DND-41 (cell line): Measurements from ENCODE around the gene CUL5.

ENCODE experiments used
- ATAC-seq: fragments of 200-7000 bp; cut with Tn5 transposase; 3 replicates; pipeline ENCODE4 v1.9.1; 2021; ENCODE audit warnings: low read depth; ENCODE audit not compliant: insufficient read depth
- DNase-seq: peaks from one replicate; pipeline ENCODE4 v3.0.0-alpha.2; 2020
- H2AFZ ChIP-seq: 2 replicates; pipeline ENCODE4 v1.6.0; 2012; ENCODE audit warnings: low read depth, low read length
- H3K27ac ChIP-seq: 2 replicates; pipeline ENCODE4 v1.5.1; 2012; ENCODE audit warnings: low read length, inconsistent platforms
- H3K27me3 ChIP-seq: fragments of 200-600 bp; sonication (generic); 2 replicates; pipeline ENCODE4 v1.6.0; 2012; ENCODE audit warnings: low read length, mild to moderate bottlenecking, inconsistent platforms; ENCODE audit not compliant: insufficient read depth, poor library complexity
- H3K36me3 ChIP-seq: 2 replicates; pipeline ENCODE4 v1.5.1; 2012; ENCODE audit warnings: low read length, inconsistent platforms; ENCODE audit not compliant: insufficient read depth
- H3K4me1 ChIP-seq: 2 replicates; pipeline ENCODE4 v1.5.1; 2012; ENCODE audit warnings: mild to moderate bottlenecking, low read length; ENCODE audit not compliant: insufficient read depth
- H3K4me2 ChIP-seq: 2 replicates; pipeline ENCODE4 v1.6.0; 2012; ENCODE audit warnings: mild to moderate bottlenecking, moderate library complexity, low read length, inconsistent platforms; ENCODE audit not compliant: insufficient read depth
- H3K4me3 ChIP-seq, 2 experiments: fragments of 200-600 bp in 1 of 2; shearing (Covaris generic) in 1 of 2; 2 replicates each; pipeline ENCODE4 v1.5.1; 2012 to 2016; ENCODE audit warnings: inconsistent platforms in 2 of 2, low read length in 2 of 2, mild to moderate bottlenecking in 2 of 2, low read depth in 1 of 2, moderate library complexity in 1 of 2
- H3K79me2 ChIP-seq: 2 replicates; pipeline ENCODE4 v1.6.0; 2012; ENCODE audit warnings: low read length, inconsistent platforms; ENCODE audit not compliant: insufficient read depth
- H3K9ac ChIP-seq: 2 replicates; pipeline ENCODE4 v1.6.0; 2012; ENCODE audit warnings: low read depth, mild to moderate bottlenecking, inconsistent platforms, low read length, moderate library complexity
- H3K9me3 ChIP-seq: 2 replicates; pipeline ENCODE4 v1.5.1; 2012; ENCODE audit warnings: low read length, moderate library complexity, mild to moderate bottlenecking, inconsistent platforms; ENCODE audit not compliant: insufficient read depth, severe bottlenecking
- H4K20me1 ChIP-seq: 2 replicates; pipeline ENCODE4 v1.6.0; 2012; ENCODE audit warnings: low read length; ENCODE audit not compliant: insufficient read depth
- EZH2 ChIP-seq: IDR thresholded peaks from 3 replicates; pipeline ENCODE4 v1.6.1; 2012; ENCODE audit warnings: borderline replicate concordance, low read depth, mild to moderate bottlenecking, moderate library complexity, low read length, inconsistent platforms; ENCODE audit not compliant: severe bottlenecking
- TF ChIP-seq, protein P1 (sequence below): IDR thresholded peaks from 2 replicates; pipeline ENCODE4 v1.5.1; 2012; ENCODE audit warnings: borderline replicate concordance, low read length, moderate library complexity, mild to moderate bottlenecking; ENCODE audit not compliant: poor library complexity, severe bottlenecking; ENCODE audit errors: extremely low read depth

CUL5 gene

DNA sequence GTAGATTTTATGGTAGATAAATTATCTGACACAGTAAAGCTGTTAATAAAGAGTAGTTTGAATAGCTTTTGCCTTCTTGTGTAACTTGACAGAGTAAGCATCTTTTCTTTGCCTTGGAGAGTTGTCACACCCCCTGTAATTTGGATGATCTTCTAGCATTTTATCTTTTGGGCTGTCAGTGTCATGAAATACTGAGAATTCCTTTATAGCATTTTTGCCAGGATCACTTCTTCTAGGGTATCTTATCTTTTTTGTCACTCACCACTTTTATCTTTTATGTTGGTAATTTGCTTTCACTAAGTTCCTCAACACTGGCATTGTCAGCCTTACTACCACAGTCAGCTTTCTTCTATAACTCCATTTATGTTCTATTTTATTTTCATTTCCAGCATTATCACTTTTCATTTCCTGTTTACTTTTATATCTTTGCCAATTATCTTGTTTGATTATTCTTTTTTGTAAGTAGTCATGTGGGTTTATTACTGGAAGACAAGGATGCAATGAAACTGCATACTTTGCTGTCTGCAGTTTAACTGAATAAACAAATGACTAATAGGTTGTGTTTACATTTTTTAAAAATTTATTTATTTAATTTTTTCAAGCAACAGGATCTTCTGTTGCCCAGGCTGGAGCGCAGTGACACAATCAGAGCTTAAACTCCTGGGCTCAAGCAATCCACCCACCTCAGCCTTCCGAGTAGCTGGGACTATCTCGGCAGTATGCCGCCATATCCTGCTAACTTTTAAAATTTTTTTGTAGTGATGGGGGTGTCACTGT is 84.6 kb downstream of the CUL5 start:
- no peak overlapping the region for H3K4me3 ChIP-seq
- TF ChIP-seq EZH2: no peak
- TF ChIP-seq, protein P1, sequence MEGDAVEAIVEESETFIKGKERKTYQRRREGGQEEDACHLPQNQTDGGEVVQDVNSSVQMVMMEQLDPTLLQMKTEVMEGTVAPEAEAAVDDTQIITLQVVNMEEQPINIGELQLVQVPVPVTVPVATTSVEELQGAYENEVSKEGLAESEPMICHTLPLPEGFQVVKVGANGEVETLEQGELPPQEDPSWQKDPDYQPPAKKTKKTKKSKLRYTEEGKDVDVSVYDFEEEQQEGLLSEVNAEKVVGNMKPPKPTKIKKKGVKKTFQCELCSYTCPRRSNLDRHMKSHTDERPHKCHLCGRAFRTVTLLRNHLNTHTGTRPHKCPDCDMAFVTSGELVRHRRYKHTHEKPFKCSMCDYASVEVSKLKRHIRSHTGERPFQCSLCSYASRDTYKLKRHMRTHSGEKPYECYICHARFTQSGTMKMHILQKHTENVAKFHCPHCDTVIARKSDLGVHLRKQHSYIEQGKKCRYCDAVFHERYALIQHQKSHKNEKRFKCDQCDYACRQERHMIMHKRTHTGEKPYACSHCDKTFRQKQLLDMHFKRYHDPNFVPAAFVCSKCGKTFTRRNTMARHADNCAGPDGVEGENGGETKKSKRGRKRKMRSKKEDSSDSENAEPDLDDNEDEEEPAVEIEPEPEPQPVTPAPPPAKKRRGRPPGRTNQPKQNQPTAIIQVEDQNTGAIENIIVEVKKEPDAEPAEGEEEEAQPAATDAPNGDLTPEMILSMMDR: no peak
- H4K20me1 ChIP-seq: no peaks in the 10 kb centered on the region
- DNase-seq (no peak), ATAC-seq (no peak)
- no peak overlapping the region for H3K4me2 ChIP-seq
- H3K27ac ChIP-seq: no peak overlapping the region
- H3K27me3 ChIP-seq: no peaks in the 10 kb centered on the region
- no peaks in the 10 kb centered on the region for H3K79me2 ChIP-seq
- H2AFZ ChIP-seq: no peak overlapping the region
- no peak overlapping the region for H3K9ac ChIP-seq
- no peaks in the 10 kb centered on the region for H3K9me3 ChIP-seq
- no peaks in the 10 kb centered on the region for H3K4me1 ChIP-seq
- peaks cover 70% of the 10 kb centered on the region for H3K36me3 ChIP-seq

DNA sequence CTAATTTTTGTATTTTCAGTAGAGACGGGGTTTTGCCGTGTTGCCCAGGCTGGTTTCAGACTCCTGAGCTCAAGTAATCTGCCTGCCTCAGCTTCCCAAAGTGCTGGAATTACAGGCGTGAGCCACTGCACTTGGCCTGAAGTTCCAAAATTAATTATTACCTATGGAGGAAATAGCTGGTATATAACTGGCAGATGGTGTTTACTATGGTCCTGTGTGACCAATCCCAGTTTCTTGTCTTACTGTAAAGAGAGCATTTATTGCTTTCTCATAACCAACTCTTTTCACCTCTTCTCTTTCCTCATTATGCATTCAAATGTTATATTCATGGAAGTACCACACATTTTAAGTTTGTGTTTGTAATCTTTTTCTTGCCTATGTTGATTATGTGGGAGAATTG is 88.5 kb downstream of the CUL5 start:
- Histone ChIP-seq H3K4me3 (no peak overlapping the region), H3K4me1 (no peaks in the 10 kb centered on the region), H3K27me3 (no peaks in the 10 kb centered on the region), H3K36me3 (peaks cover 76% of the 10 kb centered on the region), H4K20me1 (peaks cover 3% of the 10 kb centered on the region; the same call in 1 of the 2 replicates), H3K9ac (no peak overlapping the region), H3K4me2 (no peak overlapping the region), H3K79me2 (no peaks in the 10 kb centered on the region), H3K27ac (no peak overlapping the region), H2AFZ (no peak overlapping the region), H3K9me3 (no peaks in the 10 kb centered on the region)
- no peak for ATAC-seq
- TF ChIP-seq, protein P1: no peak
- TF ChIP-seq EZH2: no peak
- no peak for DNase-seq

DNA sequence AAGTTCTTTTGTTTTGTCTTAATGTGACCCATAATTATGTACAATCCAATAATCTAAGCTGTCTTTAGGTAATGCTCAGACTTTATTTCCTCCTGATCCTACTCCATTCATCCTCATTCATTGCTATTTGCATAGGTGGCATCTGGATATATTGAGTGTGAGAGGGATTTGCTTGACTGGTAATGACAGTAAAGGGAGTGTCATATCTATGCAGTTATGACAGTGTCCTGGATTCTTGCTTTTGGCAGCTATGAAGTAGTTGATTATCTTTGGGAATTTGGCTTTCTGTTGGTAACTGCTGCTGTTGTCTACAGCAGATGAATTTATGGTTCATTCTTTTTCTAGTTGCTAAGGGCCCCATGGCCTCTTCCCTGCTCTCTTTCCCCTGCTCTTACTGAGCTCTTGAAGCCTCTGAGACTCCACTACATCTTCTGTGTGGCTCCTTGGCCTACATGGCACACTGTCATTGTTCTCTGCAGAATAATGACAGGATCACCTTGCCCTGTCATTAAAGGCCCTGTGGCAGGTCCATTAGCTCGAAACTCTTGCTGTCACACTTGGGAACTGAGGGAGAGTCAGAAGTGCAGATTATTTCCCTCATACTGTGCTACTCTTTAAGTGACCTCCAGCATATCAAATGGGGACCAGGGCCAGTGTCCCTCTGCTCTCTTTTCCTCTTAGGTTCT is 92.5 kb downstream of the CUL5 start:
- Histone ChIP-seq H3K4me1 (no peaks in the 10 kb centered on the region), H3K4me3 (no peak overlapping the region), H3K9ac (no peak overlapping the region), H3K9me3 (no peaks in the 10 kb centered on the region), H3K4me2 (no peak overlapping the region), H2AFZ (no peak overlapping the region), H3K79me2 (no peaks in the 10 kb centered on the region), H3K36me3 (peaks cover 67% of the 10 kb centered on the region), H3K27me3 (no peaks in the 10 kb centered on the region), H4K20me1 (peaks cover 3% of the 10 kb centered on the region; the same call in 1 of the 2 replicates), H3K27ac (no peak overlapping the region)
- TF ChIP-seq EZH2: no peak
- TF ChIP-seq, protein P1: no peak
- DNase-seq (no peak), ATAC-seq (no peak)
